ENCODE data around the gene CCDC85B.

- TF ChIP-seq SUZ12 (IDR thresholded peaks at IDR 0.05; ENCODE audit: extremely low read depth, insufficient read depth, insufficient read length) (no peak), YY1 (IDR thresholded peaks at IDR 0.05; ENCODE audit: insufficient read depth, insufficient read length) (no peak)
Observed at GRCh38 chr11:65858681-65859087, 31.8 kb upstream of the CCDC85B start.
